Measurements from ENCODE around the gene SPTLC2.
"Not testable (repeated sequence)": the region's sequence is repeated elsewhere in the genome, so short reads cannot be mapped to it uniquely, and the experiment has no call there.

The SPTLC2 gene

DNA sequence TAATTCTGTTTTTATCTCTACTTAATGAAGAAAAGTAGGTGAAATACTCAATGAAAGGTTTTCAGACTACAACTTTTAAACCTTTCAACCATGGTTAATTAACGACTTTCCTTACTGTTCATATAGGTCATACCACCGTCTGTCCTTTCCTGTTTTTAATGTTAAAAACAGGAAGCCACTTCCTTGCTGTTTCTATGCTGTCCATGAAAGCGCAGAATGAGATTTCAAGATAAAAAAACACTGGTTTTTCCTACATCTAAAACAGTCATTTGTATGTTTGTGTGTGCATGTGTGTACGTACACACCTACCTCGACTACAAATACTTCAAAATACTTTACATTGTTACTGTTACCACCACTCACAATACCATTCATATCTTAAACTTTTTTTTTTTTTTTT, 27.3 kb downstream of the SPTLC2 start:
- DNase-seq (ENCODE audit: low spot score) = no peak
- no peak for FAIRE-seq

GRCh38 chr14:77588411-77589025, 27.9 kb downstream of the SPTLC2 start:
- not testable (repeated sequence) for FAIRE-seq; DNase-seq (ENCODE audit: low spot score)

- no peak for FAIRE-seq
- no peak for DNase-seq (ENCODE audit: low spot score)
Observed at GRCh38 chr14:77585385-77585784, 31.1 kb downstream of the SPTLC2 start.

DNA sequence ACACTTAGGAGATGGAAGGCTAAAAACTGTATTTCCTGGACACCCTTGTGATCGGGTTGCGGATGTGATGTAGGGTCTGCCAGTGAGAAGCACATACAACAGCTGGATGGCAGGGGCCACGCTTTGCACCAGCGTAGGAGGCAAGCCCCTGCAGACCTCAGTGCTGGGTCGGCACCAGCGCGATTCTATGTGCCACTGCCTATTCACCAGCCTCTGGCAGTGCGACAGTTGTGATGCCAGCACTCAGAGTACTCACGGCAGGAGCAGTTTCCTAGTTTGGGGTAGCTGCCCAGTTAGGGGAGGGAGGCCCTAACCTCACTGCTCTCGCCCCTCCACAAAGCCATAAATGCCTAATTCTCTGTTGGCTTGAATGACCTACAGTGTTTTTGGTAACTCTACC, 31.6 kb downstream of the SPTLC2 start:
- FAIRE-seq = no peak

DNA sequence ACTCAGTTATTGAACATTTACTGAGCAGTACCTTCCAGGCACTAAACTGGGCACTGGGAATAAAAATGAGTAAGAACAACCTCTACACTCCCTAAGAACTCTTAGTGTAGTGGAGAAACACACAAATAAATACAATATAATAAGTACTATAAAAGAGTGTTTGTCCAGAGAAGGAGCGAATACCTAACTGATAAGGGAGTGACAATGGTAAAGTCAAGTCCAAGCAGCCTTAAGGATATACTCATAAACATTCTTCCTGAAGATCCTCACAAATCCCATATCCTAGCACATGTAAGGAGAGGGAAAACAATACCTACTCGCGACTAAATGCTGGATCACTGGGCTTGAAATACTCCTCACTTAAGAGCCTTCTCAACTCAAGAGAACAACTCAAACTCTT, 32.8 kb downstream of the SPTLC2 start:
- DNase-seq (ENCODE audit: low spot score) (no peak), FAIRE-seq (no peak)

More for the DNA sequence above, 31.6 kb downstream of the SPTLC2 start:
- DNase-seq (ENCODE audit: low spot score) = no peak

DNA sequence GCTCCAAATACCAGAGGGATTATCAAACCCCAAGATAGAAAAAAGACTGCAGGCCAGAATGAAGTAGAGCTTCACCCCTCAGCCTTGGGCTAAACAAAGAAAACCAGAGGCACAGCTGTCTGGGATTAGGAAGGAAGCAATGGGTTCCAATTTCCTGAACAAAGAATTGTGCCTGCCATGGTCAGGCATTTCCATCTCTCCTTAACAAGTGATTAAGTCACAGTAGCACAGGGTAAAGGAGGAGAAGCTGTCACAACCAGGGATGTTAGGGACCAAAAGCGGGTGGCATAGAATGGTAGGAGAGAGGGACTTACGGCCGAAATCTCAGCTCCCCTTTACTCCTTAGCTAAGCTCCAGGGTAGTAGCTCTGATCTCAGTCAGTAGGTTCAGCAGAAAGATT, 33.9 kb downstream of the SPTLC2 start:
- no peak for DNase-seq (ENCODE audit: low spot score)
- FAIRE-seq = no peak

- DNase-seq (ENCODE audit: low spot score) = peak; percentile 8
- peak; percentile 38 for FAIRE-seq
Observed at GRCh38 chr14:77580964-77581505, 35.4 kb downstream of the SPTLC2 start.

GRCh38 chr14:77580477-77580876, 36.0 kb downstream of the SPTLC2 start:
- DNase-seq (ENCODE audit: low spot score) (no peak), FAIRE-seq (no peak)

DNA sequence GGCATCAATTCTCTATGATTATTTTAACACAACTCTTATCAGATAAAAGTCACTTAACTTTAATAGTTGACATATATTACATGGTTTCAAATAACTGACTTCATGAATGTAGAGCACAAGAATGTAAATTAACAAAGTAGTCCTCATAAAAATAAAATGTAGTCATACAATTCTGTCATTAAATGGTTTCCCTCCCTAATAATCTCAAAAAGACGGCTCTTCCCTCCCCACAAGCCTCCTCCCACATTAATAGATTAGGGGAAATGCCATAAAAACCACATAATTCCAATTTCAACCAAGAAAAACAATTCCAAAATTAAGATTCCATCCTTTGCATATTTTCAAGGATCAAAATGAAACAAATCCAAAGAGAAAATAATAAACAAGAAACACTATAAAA, 36.7 kb downstream of the SPTLC2 start:
- FAIRE-seq = no peak
- DNase-seq (ENCODE audit: low spot score) = no peak

GRCh38 chr14:77579065-77579464, 37.4 kb downstream of the SPTLC2 start:
- DNase-seq (ENCODE audit: low spot score) (no peak), FAIRE-seq (no peak)

- FAIRE-seq = no peak
- DNase-seq (ENCODE audit: low spot score) = no peak
Observed at GRCh38 chr14:77574446-77575115, 41.9 kb downstream of the SPTLC2 start.

GRCh38 chr14:77573964-77574363, 42.5 kb downstream of the SPTLC2 start:
- DNase-seq (ENCODE audit: low spot score) (no peak), FAIRE-seq (no peak)

GRCh38 chr14:77570706-77571268, 45.6 kb downstream of the SPTLC2 start:
- DNase-seq (ENCODE audit: low spot score) (no peak), FAIRE-seq (no peak)

GRCh38 chr14:77565994-77566305, 50.5 kb downstream of the SPTLC2 start:
- DNase-seq (ENCODE audit: low spot score) (no peak), FAIRE-seq (no peak)

- DNase-seq (ENCODE audit: low spot score) = no peak
- FAIRE-seq = no peak
Observed at GRCh38 chr14:77565289-77565993, 51.0 kb downstream of the SPTLC2 start.

GRCh38 chr14:77562681-77563080, 53.8 kb downstream of the SPTLC2 start:
- FAIRE-seq (no peak), DNase-seq (ENCODE audit: low spot score) (no peak)

DNA sequence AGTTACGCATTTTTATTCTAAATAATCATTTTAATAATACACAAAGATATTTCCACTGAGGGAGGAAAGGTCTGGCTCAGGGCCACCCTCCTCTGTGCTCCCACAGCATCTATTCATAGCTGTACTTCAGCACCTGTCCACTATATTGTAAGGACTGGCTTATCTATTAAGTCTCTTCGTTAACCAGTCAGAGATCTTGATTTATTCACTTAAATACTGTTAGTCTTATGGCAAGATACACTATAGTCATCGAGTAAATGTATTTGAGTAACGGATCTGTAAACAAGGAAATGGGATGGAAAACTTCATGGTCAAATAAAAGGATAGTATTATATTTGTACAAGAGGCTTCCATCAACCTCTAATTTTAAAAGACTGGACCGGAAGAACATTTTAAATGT, 54.6 kb downstream of the SPTLC2 start:
- DNase-seq (ENCODE audit: low spot score) = no peak
- FAIRE-seq = no peak

DNA sequence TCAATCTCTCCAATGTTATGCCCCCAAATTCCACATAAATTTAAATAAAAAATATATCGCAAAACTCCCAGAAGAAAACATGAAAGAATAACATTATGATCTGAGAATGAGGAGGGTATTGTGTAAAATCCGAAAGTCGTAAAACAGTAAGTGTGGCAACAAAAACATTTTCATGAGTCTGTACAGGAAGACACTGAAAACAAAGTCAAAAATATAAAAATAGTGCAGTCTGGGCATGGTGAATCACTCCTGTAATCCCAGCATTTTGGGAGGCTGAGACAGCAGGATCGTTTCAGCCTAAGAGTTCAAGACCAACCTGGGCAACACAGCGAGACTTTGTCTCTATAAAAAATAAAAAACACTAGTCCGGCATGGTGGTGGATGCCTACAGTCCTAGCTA, 57.1 kb downstream of the SPTLC2 start:
- FAIRE-seq (no peak), DNase-seq (ENCODE audit: low spot score) (no peak)

GRCh38 chr14:77557391-77557790, 59.0 kb downstream of the SPTLC2 start:
- FAIRE-seq = no peak
- DNase-seq (ENCODE audit: low spot score) = no peak

DNA sequence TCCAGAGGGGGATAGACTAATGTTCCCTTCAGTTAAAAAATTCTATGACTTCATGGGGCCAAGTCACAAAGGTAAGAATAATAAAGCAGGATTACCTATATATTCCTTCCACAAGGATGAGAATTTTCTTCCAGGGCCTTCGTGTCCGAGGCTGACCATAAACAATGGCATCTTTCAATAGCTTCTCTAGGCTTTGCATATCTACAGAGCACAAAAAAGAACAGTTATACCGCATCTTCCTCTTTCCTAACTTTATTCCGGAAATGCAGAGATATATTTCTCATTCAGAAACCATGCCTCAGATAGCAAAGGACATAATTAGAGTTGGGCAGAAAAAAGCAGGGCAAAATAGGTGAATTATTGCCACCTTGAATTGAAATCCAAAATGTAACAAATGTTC, 59.5 kb downstream of the SPTLC2 start:
- DNase-seq (ENCODE audit: low spot score) (no peak), FAIRE-seq (no peak)

DNA sequence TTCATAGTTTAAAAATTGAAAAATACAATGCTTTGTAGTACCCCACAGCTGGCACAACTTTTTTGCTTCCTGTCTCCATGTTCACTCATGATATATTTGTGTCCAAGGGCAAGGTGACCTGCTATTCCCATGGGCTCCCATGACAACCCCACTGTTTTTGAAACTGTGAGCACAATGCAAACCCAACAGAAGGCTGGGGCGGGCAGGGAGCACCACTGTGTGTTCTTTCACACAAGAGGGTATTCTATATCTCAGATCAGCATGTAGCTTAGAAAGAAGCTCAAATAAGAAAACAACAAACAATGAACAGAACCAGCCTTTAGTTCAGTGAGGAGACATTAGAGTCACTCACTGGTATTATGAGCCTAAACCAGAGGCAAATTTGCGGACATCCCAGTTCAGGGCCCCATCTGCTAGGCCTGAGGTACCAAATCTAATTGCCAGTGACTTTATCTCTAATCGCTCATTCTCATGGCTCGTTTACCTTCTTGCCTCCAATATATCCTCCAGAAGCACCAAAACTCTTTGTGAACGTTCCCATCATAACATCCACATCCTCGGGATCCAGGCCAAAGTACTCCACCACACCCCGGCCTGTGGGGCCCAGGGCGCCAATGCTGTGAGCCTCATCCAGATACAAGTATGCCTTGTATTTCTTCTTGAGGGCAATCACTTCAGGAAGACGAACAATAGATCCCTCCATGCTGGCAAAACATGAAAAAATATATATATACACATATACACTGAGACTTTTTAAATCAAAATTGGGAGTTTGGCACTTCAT, 61.4 kb downstream of the SPTLC2 start:
- no peak for FAIRE-seq
- DNase-seq (ENCODE audit: low spot score) = no peak

DNA sequence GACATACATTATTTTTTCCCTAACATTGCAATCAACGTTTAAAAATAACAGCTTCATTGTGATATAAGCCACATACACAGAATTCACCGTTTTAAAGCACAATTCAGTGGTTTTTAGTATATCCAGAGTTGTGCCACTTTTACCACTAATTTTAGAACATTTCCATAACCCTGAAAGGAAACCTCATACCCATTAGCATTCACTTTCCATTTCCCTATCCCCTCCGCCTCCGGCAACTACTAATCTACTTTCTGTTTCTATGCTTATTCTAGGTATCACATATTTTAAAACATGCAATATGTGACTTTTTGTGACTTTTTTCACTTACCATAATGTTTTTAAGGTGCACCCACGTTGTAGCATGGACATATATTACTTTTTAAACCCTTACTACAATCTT, 62.2 kb downstream of the SPTLC2 start:
- no peak for DNase-seq (ENCODE audit: low spot score)

More for the DNA sequence above, 62.2 kb downstream of the SPTLC2 start:
- FAIRE-seq = no peak

Data from RCC 7860 (cell line).